Measurements from ENCODE around the gene SMCHD1. TPM values are rescaled to one million over a fixed set of nuclear protein-coding genes. Genes with fewer than 3 reads are reported as not detected.

SMCHD1 gene
- 100 to 1,000 TPM in 1 of 4 donors, 10 to 100 TPM in 3; 85.1 to 142 (median 91.7) TPM for total RNA-seq

- no peak for TF ChIP-seq CTCF (IDR thresholded peaks at IDR 0.05; ENCODE audit: low read depth)
These were observed at the start of gene SMCHD1 for GRCh38 chr18:2655178-2655953. SMCHD1 (plus strand) TSS chr18:2655726; CDS start chr18:2656076, 350 bp downstream.

- TF ChIP-seq CTCF (IDR thresholded peaks at IDR 0.05; ENCODE audit: low read depth) = no peak
These were observed 49.2 kb upstream of the SMCHD1 start for GRCh38 chr18:2606335-2606734.

- no peak for TF ChIP-seq CTCF (IDR thresholded peaks at IDR 0.05; ENCODE audit: low read depth)
These were observed 45.9 kb upstream of the SMCHD1 start for GRCh38 chr18:2609604-2610003.

- no peak for TF ChIP-seq CTCF (IDR thresholded peaks at IDR 0.05; ENCODE audit: low read depth)
These were observed 45.0 kb upstream of the SMCHD1 start for GRCh38 chr18:2610549-2610948.

- TF ChIP-seq CTCF (IDR thresholded peaks at IDR 0.05; ENCODE audit: low read depth) = no peak
These were observed 42.5 kb upstream of the SMCHD1 start for GRCh38 chr18:2612996-2613395.

GRCh38 chr18:2617401-2617998 is 38.0 kb upstream of the SMCHD1 start:
- TF ChIP-seq CTCF (IDR thresholded peaks at IDR 0.05; ENCODE audit: low read depth) = no peak

- no peak for TF ChIP-seq CTCF (IDR thresholded peaks at IDR 0.05; ENCODE audit: low read depth)
These were observed 37.5 kb upstream of the SMCHD1 start for GRCh38 chr18:2618009-2618408.

Measured in subcutaneous adipose tissue (tissue), 4 donors.